B cell (primary cell): ENCODE measurements around the gene BABAM2. TPM values are rescaled to one million over a fixed set of nuclear protein-coding genes. Genes with fewer than 3 reads are reported as not detected.

Source experiments
- ATAC-seq: fragments of 200-7000 bp; cut with Tn5 transposase; one replicate; pipeline ENCODE4 v1.10.0; 2021; ENCODE audit warnings: low read depth, mild to moderate bottlenecking, moderate number of reproducible peaks, moderate library complexity
- CTCF ChIA-PET: fragments of 350-600 bp; sonication (Branson Sonifier 250); formaldehyde crosslinking; loops from one replicate; lab custom pipeline; 2021; ENCODE audit warnings: antibody characterized with exemption, inconsistent platforms; lab: Charles Lee
- POLR2A ChIA-PET: fragments of 350-600 bp; sonication (Branson Sonifier 250); formaldehyde crosslinking; loops from one replicate; lab custom pipeline; 2021; ENCODE audit warnings: antibody characterized with exemption; lab: Charles Lee
- DNase-seq: peaks from one replicate; pipeline ENCODE4 v3.0.0; 2013
- H2AFZ ChIP-seq: 2 replicates; pipeline ENCODE4 v1.6.1; 2012; ENCODE audit warnings: mild to moderate bottlenecking, low read depth, low read length; ENCODE audit not compliant: insufficient read depth, poor library complexity, severe bottlenecking
- H3K27ac ChIP-seq, 2 donors: 1 replicate in 1 of 2; 2 replicates in 1 of 2; pipeline ENCODE4 v1.5.1; 2012 to 2013; ENCODE audit warnings: low read length in 2 of 2, mild to moderate bottlenecking in 2 of 2, moderate library complexity in 1 of 2
- H3K27me3 ChIP-seq, 4 experiments: fragments of 200-600 bp in 1 of 4; sonication (generic) in 1 of 4; replicated peaks in 1 of 4; 1 replicate in 2 of 4; 2 replicates in 2 of 4; pipeline versions ENCODE4 v1.6.1 to v1.7.0; 2013 to 2016; ENCODE audit warnings: low read length in 3 of 4, mild to moderate bottlenecking in 2 of 4, mixed read lengths in 1 of 4, moderate library complexity in 1 of 4; ENCODE audit not compliant: insufficient read depth in 4 of 4, control insufficient read depth in 3 of 4; ENCODE audit errors: control extremely low read depth in 1 of 4
- H3K36me3 ChIP-seq, 2 experiments: replicated peaks in 1 of 2; 1 replicate in 1 of 2; 2 replicates in 1 of 2; pipeline versions ENCODE4 v1.6.1 to v1.7.1; 2013; ENCODE audit warnings: low read length in 1 of 2; ENCODE audit not compliant: insufficient read depth in 2 of 2, control insufficient read depth in 1 of 2; ENCODE audit errors: control extremely low read depth in 1 of 2, extremely low read depth in 1 of 2
- H3K4me1 ChIP-seq, 2 donors: fragments of 200-600 bp in 1 of 2; sonication (generic) in 1 of 2; 1 replicate in 1 of 2; 2 replicates in 1 of 2; pipeline versions ENCODE4 v1.5.1 to v1.6.1; 2013 to 2017; ENCODE audit warnings: low read length in 2 of 2; ENCODE audit not compliant: control insufficient read depth in 2 of 2, insufficient read depth in 2 of 2
- H3K4me2 ChIP-seq: replicated peaks from 2 replicates; pipeline ENCODE3; 2012; ENCODE audit warnings: mild to moderate bottlenecking, low read depth, low read length; ENCODE audit not compliant: poor library complexity, severe bottlenecking
- H3K4me3 ChIP-seq, 5 experiments: fragments of 200-600 bp in 1 of 5; sonication (generic) in 1 of 5; 1 replicate in 3 of 5; 2 replicates in 2 of 5; pipeline versions ENCODE4 v1.5.1 to v1.7.0; 2011 to 2016; ENCODE audit warnings: low read length in 4 of 5, mild to moderate bottlenecking in 4 of 5, low read depth in 2 of 5, control low read depth in 1 of 5, moderate library complexity in 1 of 5; ENCODE audit not compliant: insufficient read depth in 1 of 5; ENCODE audit errors: control extremely low read depth in 1 of 5, extremely low read depth in 1 of 5
- H3K79me2 ChIP-seq: fragments of 200-600 bp; sonication (generic); one replicate; pipeline ENCODE4 v1.6.0; 2016; ENCODE audit warnings: low read length; ENCODE audit not compliant: control insufficient read depth, insufficient read depth
- H3K9ac ChIP-seq: fragments of 200-600 bp; sonication (generic); 2 replicates; pipeline ENCODE4 v1.6.1; 2017; ENCODE audit warnings: mild to moderate bottlenecking, low read length, moderate library complexity
- H3K9me3 ChIP-seq, 3 donors: one replicate each; pipeline versions ENCODE4 v1.6.1 to v1.7.1; 2013; ENCODE audit warnings: low read length in 2 of 3; ENCODE audit not compliant: control insufficient read depth in 2 of 3, insufficient read depth in 1 of 3; ENCODE audit errors: control extremely low read depth in 1 of 3
- H4K20me1 ChIP-seq: 2 replicates; pipeline ENCODE4 v1.6.0; 2012; ENCODE audit warnings: mild to moderate bottlenecking, low read length; ENCODE audit not compliant: insufficient read depth, control insufficient read depth, poor library complexity, severe bottlenecking
- H3K27ac Mint-ChIP-seq: one replicate; pipeline ENCODE4 v1.8.0; 2021; ENCODE audit warnings: mixed read lengths
- H3K27me3 Mint-ChIP-seq: one replicate; pipeline ENCODE4 v1.8.0; 2021; ENCODE audit warnings: mixed read lengths
- H3K4me1 Mint-ChIP-seq: one replicate; pipeline ENCODE4 v1.8.0; 2021; ENCODE audit warnings: mixed read lengths
- H3K4me3 Mint-ChIP-seq: one replicate; pipeline ENCODE4 v1.8.0; 2021; ENCODE audit warnings: mixed read lengths
- H3K9me3 Mint-ChIP-seq: one replicate; pipeline ENCODE4 v1.8.0; 2022; ENCODE audit warnings: mixed read lengths; ENCODE audit not compliant: insufficient read depth
- EZH2 ChIP-seq: IDR thresholded peaks from 2 replicates; pipeline ENCODE4 v1.6.1; 2012; ENCODE audit warnings: borderline replicate concordance, low read depth, mild to moderate bottlenecking, moderate library complexity, low read length; ENCODE audit not compliant: insufficient read depth, poor library complexity, severe bottlenecking
- WGBS: methylation state at CpG from one replicate; pipeline ENCODE4 v1.1.5; 2013; ENCODE audit warnings: missing lambda C conversion rate; ENCODE audit not compliant: insufficient coverage; 5-methylcytosine and 5-hydroxymethylcytosine counted together
- intact Hi-C: fragments of 100-400 bp; cut with micrococcal nuclease; formaldehyde crosslinking; loops from one replicate; pipeline ENCODE4 v1.10.0; 2022
- polyA plus RNA-seq: library from polyadenylated mRNA; depleted of rRNA; stranded (reverse); fragments of >200 nt; gene quantifications from 2 replicates; pipeline ENCODE4 v1.2.3, GENCODE V29; 2012
- total RNA-seq, 2 donors: library from RNA; stranded (reverse); fragments of 120-200 nt in 1 of 2; gene quantifications; 1 replicate in 1 of 2; 2 replicates in 1 of 2; pipeline versions ENCODE4 v1.2.3 to v1.2.4, GENCODE V29; 2013 to 2022
- TF ChIP-seq, protein P1 (sequence below): fragments of 200-600 bp; IDR thresholded peaks from one replicate; pipeline ENCODE4 v1.8.0; 2022; ENCODE audit warnings: antibody characterized with exemption, mild to moderate bottlenecking

Gene BABAM2
- total and polyA plus RNA-seq, 2 donors (not counting 1 experiment from before 2014, with no cell fraction given): 22.3 to 69.6 TPM

DNA sequence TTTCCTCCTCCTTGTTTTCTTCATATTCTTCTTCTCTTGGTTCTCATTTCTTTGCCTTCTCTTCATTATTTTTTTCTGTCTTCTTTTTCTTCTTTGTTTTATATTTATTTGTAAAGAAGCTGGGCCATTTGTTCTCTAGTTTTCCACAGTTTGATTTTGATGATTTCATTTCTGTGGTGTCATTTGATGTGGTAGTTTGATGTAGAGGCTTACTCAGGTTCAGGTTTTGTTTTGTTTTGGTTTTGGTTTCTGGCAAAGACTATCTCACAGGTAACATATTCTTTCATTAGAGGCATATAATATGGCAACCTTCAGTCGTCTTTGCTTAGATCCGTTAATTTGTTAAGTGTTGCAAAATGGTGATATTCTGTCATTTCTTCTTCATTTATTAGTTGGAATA is 75.3 kb downstream of the BABAM2 start:
- ATAC-seq: no peak
- intact Hi-C loops: no loop called here
- CTCF ChIA-PET: no interaction called here

DNA sequence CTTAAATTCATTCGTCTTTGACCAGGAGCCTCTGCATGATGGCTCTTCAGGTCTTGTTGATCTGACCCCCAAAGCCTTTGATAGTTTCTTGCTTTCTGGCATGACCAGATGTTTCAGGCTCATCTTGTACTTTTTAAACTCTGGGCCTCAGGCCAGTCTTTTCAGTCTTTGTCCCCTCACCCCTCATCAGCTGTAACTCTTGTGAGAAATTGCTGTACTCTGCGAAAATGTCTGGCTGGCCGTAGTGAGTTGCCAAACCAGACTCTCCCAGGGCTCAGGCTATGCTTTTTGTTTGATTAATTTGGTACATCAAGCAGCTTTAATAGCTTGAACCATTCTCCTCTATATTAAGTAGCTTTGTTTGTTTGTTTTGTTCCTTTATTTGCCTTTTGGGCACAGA is 75.9 kb downstream of the BABAM2 start:
- WGBS: 100% methylated on average over 1 of the region's 3 CpGs
- Histone ChIP-seq H3K9me3 (peaks cover 11 to 19% (median 19%) of the 10 kb centered on the region in 3 donors), H3K9ac (no peak overlapping the region), H3K27ac (no peak overlapping the region), H4K20me1 (peaks cover 4% of the 10 kb centered on the region), H3K27me3 (no peaks in the 10 kb centered on the region), H3K36me3 (no peaks in the 10 kb centered on the region), H3K4me3 (no peak overlapping the region), H2AFZ (no peak overlapping the region), H3K4me2 (no peak overlapping the region), H3K79me2 (peaks cover 9% of the 10 kb centered on the region), H3K4me1 (no peaks in the 10 kb centered on the region)
- no peak overlapping the region for H3K27ac Mint-ChIP-seq
- H3K4me3 Mint-ChIP-seq: no peak overlapping the region
- TF ChIP-seq, protein P1, sequence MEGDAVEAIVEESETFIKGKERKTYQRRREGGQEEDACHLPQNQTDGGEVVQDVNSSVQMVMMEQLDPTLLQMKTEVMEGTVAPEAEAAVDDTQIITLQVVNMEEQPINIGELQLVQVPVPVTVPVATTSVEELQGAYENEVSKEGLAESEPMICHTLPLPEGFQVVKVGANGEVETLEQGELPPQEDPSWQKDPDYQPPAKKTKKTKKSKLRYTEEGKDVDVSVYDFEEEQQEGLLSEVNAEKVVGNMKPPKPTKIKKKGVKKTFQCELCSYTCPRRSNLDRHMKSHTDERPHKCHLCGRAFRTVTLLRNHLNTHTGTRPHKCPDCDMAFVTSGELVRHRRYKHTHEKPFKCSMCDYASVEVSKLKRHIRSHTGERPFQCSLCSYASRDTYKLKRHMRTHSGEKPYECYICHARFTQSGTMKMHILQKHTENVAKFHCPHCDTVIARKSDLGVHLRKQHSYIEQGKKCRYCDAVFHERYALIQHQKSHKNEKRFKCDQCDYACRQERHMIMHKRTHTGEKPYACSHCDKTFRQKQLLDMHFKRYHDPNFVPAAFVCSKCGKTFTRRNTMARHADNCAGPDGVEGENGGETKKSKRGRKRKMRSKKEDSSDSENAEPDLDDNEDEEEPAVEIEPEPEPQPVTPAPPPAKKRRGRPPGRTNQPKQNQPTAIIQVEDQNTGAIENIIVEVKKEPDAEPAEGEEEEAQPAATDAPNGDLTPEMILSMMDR: no peak
- no peak for TF ChIP-seq EZH2
- ChIA-PET CTCF (no interaction called here), POLR2A (no interaction called here)
- H3K4me1 Mint-ChIP-seq: peaks cover 8% of the 10 kb centered on the region
- ATAC-seq: no peak
- intact Hi-C loops: no loop called here
- no peaks in the 10 kb centered on the region for H3K27me3 Mint-ChIP-seq
- peaks cover 22% of the 10 kb centered on the region for H3K9me3 Mint-ChIP-seq
- no peak for DNase-seq

More for the DNA sequence above, 75.3 kb downstream of the BABAM2 start:
- Histone ChIP-seq H3K9ac (no peak overlapping the region), H3K27ac (no peak overlapping the region), H3K4me1 (no peaks in the 10 kb centered on the region), H3K79me2 (peaks cover 13% of the 10 kb centered on the region), H3K27me3 (no peaks in the 10 kb centered on the region), H3K36me3 (no peaks in the 10 kb centered on the region), H4K20me1 (peaks cover 4% of the 10 kb centered on the region), H2AFZ (no peak overlapping the region), H3K4me3 (no peak overlapping the region), H3K9me3 (peaks cover 11 to 19% (median 19%) of the 10 kb centered on the region in 3 donors), H3K4me2 (no peak overlapping the region)
- Mint-ChIP-seq H3K4me3 (no peak overlapping the region), H3K27ac (no peak overlapping the region), H3K27me3 (no peaks in the 10 kb centered on the region), H3K4me1 (peaks cover 8% of the 10 kb centered on the region), H3K9me3 (peaks cover 22% of the 10 kb centered on the region)
- WGBS: no CpG with 5 or more reads among the region's 2 CpGs
- POLR2A ChIA-PET: no interaction called here
- TF ChIP-seq EZH2: no peak
- TF ChIP-seq, protein P1: no peak
- no peak for DNase-seq
